CD4-positive, alpha-beta T cell treated with Interleukin-6 for 4 hours (primary cell): Measurements from ENCODE around the gene USP4.
"Not testable (repeated sequence)": the region's sequence is repeated elsewhere in the genome, so short reads cannot be mapped to it uniquely, and the experiment has no call there.

Source experiments
- DNase-seq: peaks from one replicate; pipeline ENCODE4 v3.0.0-alpha.2; 2020; ENCODE audit warnings: mixed read lengths

USP4 gene

DNA sequence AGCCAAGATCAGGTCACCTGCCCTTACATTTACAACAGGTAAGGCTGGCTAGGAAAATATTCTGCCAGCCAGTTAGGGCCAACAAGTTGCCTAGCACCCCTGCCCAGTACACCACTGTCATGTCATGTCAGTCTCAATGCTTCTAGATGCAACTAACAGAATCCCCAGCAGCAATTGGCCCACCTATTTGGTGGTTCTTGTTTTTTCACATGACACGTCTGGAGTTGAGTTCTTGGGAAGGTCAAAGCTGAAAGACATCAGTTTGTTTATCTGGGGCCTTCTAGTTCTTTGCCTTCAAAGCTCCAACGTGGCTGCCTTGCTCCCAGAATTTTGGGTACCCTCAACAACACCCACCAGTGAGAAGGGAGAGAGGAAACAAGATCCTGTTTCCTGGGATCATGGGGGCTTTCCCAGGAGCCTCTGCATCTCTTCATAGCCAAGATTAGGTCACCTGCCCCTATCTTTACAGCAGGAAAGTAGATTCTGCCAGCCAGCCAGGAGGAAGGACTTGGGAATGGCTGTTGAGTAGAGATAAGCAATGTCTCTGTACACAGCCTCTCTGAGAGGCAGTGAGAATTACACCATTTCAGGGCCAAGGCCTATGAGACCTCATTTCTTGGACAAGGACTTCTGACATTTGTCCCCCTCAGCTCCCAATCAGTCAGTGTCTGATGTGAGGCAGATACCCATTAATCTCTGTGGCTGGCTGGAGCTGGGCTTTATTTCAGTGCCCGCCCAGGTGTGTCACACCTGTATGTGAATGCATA lies 9.7 kb upstream of the USP4 start:
- DNase-seq = no peak

DNA sequence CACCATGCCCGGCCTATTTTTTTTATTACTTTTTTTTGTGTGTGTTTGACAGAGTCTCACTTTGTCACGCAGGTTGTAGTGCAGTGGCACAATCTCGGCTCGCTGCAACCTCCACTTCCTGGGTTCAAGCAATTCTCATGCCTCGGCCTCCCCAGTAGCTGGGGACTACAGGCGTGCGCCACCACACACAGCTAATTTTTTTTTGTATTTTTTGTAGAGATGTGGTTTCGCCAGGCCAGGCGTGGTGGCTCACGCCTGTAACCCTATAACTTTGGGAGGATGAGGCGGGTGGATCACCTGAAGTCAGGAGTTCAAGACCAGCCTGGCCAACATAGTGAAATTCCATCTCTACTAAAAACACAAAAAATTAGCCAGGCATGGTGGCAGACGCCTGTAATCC lies 8.5 kb upstream of the USP4 start:
- not testable (repeated sequence) for DNase-seq

DNA sequence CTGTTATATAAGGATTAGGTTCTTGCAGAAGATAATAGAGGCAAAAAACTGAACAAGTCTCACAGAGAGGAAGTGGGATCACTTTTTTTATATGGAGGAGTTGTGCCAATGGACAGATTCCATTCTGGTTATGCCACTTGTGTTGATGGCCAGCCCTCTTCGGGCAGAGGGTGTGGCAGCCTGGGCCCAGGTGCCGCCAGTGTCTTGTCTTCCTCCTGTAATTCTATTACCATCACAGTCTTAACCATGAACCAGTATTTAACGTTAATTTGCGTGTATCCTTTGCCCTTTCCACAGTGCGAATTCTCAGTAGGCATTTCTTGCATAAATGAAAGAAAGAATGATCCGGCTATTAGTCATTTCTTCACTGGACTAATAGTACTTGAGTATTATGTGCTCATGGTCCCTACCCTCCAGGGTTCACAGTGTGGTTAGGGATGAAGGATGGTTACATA lies 7.0 kb upstream of the USP4 start:
- DNase-seq = no peak

DNA sequence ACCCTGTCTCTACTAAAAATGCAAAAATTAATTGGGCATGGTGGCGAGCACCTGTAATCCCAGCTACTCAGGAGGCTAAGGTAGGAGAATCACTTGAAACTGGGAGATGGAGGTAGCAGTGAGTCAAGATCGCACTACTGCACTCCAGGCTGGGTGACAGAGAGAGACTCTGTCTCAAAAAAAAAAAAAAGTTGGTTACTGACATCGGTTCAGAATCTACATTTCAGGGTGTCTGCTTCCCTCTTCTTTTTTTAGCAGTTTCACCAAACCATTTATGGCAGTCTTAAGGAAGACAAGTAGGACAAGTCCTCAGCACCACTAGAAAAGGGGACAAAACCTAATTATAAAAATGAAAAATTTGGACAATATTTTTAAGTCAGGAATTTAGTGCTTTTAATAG lies 3.3 kb upstream of the USP4 start:
- no peak for DNase-seq

DNA sequence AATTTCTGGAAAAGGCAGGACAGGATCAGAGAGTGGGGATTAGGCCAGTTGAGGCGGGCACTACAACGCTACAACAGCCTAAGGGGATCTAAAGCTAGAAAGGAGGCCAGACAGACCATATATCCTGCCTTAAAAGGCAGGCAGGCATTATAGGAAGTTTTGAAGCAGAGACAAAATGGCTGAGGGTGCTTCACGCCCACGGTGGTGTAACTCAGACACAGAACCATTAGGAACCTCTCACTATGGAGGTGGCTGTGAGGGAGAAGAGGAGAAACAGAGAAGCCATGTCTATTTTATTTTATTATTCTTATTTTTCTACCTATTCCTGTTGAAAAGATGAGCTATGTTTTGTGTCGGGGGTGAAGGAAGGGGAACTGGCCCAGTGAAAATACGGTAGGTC lies 2.1 kb upstream of the USP4 start:
- DNase-seq = no peak

DNA sequence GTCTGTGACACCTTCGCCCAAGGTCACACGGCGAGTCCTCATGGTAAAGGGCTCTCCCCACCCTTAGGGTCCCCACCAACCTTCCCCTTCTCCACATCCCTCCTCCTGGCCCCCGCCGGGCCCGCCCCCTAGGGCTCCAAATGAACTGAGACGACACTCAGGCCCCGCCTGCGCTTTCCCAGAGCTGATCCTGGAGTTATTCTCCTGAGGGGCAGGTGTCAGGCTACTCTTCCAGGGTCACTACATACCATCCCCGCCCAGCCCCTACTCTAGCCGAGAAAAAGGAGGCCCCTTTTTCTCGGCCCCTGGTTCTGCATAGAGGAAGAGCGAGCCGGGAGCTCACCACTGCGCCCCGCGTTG lies 292 bp downstream of the USP4 start:
- no peak for DNase-seq

DNA sequence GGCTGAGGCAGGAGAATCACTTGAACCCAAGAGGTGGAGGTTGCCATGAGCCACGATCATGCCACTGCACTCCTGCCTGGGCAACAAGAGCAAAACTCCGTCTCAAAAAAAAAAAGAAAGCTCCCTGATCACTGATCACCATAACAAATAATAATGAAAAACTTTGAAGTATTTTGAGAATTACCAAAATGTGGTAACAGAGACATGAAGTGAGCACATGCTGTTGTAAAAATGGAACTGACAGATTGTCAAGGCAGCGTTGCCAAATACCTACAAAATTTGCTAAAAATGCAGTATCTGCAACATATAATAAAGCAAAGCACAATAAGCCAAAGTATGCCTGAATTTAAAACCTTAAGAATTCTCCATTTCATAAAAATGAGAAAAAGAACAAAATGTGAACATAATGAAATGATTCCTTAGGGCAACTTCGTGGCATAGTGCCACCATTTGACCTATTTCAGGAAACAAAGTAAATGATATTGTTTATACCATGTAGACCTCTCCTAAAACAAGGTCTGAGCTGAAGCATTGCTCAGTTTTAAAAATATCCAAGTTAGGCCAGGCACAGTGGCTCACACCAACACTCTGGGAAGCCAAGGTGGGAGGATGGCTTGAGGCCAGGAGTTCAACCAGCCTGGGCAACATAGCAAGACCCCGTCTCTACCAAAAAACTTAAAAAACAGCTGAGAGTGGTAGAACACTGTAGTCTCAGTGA lies 5.8 kb downstream of the USP4 start:
- no peak for DNase-seq

DNA sequence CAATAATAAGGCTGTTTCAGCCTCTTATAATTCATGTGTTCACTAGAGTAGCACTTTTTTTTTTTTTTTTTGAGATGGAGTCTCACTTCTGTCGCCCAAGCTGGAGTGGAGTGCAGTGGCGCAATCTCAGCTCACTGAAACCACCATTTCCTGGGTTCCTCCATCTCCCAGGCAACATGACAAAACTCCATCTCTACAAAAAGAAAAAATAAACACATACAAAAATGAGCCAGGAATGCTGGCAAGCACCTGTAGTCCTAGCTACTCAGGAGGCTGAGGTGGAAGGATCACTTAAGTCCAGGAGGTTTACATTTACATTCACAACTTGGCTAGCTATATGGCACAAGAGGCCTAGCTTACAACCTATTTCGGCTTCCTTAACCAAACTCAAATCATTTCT lies 6.8 kb downstream of the USP4 start:
- peak; percentile 38 for DNase-seq

DNA sequence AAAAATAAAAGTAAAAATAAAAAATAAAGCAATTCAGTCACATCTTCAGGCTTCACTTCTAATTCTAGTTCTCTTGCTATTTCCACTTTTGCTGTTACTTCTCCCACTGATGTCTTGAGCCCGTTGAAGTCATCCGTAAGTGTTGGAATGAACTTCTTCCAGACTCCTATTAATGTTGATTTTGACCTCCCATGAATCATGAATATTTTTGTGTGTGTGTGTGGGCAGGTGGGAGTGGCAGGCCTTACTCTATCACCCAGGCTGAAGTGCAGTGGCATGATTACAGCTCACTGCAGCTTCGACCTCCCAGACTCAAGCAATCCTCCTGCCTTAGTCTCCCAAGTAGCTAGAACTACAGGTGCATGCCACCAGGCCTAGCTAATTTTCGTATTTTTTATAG lies 10.7 kb downstream of the USP4 start:
- DNase-seq = no peak

DNA sequence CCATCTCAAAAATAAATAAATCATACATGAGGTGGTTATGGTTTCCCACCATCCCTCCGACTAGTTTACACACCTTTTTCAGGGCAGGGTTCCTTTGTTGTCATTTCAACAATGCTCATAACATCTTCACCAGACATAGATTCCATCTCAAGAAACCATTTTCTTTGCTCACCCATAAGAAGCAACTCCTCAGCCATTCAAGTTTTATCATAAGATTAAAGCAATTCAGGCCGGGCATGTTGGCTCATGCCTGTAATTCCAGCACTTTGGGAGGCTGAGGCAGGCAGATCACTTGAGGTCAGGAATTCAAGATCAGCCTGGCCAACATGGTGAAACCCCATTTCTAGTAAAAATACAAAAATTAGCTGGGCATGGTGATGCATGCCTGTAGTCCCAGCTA lies 11.5 kb downstream of the USP4 start:
- not testable (repeated sequence) for DNase-seq

DNA sequence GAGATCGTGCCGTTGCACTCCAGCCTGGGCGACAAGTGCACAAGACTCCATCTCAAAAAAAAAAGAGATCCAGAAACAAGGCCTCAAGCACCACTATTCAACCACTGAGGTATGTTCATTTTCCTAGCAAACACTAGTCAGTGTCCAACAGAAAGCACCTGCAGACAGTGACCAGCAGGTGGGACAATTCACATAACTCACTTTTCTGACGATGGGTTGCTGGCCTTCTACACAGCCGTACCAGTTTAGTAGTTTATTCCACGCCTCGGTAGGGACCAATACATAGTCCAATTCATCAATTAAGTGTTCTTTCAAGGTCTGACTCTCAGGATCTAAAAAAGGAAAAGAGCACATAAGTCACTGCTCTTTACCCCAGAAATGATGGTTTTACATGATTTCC lies 12.4 kb downstream of the USP4 start:
- no peak for DNase-seq

DNA sequence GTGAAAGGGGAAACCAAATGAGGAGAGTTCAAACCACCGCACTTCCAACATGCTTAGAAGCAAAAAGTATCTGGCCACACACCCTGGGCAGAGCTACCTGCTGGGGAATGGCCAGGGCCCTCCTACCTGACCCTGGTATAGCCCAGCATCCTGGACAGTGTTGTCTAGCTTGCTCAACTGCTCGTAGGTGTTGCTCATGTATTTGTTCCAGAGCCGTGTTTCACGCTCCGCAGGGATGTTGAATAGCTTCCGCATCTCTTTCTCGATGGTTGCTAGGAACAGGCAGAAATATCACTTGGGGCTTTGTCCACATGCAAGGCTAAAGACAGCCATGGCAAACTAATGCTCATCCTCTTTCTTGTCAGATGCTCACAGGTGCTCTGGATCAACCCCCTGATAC lies 15.1 kb downstream of the USP4 start:
- no peak for DNase-seq

DNA sequence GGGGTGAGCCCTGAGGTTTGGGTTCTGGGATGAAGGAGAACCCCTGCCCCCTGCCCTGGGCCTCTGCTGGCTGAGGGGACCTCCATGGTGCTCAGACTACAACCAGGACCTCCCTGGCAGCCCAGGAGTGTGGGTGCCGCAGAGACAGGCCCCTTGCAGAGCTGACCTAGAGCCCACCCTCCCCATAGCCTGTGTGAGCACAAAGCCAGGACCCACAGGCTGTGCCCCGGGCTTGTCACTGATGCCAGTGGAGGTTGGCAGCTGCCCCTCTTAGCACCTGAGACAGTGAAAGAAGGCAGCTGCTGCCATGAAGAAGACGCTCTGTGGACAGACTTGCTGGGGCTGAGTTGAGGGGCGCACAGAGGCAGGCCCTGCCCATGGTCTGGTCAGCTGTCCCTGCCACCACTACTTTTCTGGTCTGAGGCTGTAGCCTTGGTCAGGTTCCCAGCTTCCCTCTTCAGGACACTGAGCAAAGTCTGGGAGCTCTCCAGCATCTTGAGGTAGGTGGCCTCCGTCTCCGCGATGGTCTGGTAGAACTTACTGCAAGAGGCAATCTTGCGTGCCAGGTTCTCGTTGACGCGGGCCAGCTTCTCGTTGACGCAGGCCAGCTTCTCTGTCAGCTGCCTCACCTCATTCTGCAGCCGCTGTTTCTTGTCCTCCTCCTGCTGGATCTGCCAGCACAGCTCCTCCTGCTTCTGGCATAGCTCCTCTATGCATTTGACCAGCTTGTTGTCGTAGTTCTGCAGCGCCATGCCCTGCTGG lies 23.0 kb downstream of the USP4 start:
- DNase-seq = no peak

DNA sequence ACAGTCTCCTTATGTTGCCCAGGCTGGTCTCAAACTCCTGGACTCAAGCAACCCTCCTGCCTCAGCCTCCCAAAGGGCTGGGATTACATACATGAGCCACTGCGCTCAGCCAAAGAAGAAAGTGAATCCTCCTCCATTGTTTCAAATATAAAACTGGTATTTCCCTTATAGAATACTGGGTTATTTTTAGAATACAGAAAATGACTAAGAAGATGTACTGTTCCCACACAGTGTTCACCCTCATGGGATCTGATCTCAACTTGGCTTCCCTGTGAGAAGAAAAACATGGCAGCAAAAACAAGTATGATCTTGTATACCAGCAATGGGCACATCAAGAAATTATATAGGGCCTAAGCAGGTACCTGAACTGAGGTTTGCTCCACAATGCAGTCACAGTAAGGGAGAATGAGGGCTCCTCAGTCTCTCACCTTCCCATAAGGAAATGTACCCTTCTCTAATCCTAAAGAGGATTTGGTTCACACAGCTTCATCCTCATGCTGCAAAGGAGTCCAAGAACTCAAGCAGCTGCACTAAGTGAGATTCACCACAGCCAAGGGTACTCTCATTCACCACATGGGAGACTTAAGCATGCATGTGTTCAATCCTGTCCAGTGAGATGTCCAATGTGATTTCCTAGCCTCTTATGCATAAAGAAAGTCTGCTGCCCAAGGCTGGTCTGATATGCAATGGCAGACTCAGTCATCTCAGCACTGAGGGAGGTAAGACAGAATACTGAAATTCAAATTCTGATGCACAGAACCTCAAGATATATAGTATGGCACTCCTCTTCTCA lies 25.8 kb downstream of the USP4 start:
- DNase-seq = no peak

DNA sequence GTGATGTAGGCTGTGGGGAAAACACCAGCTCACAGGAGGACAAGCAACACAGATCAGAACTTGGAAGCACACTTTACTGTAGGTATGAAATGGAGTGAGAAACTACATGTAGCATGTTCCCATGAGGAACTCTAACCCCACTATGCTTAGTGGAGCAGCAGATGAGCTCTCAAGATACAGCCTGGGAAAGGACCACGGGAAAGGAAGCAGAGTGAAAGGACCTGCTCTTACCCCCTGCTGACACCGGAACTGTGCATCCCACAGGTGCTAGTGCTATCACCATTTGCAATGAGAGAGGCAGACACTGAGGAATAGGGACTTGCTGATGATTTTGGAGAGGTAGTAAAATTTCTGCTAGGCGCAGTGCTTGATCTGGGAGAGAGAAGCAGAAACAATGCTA lies 28.6 kb downstream of the USP4 start:
- no peak for DNase-seq

DNA sequence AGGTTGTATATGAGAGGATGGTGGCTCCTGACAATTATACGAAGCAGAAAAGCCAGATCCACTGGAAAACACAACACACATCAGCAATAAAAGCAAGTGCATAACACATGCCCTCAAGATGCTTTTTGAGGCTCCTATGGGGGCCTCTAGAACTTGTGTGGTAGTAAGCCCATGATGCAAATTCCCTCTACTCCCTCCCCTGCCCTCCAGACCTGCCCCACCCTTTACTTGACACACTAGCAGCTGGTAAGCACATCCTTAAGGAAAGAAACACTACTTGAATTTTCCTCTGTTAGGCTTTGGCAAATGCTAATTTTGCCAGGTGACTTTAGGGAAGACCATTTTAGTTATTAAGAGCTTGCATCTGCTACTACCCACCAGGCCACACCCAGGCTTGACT lies 29.2 kb downstream of the USP4 start:
- no peak for DNase-seq

DNA sequence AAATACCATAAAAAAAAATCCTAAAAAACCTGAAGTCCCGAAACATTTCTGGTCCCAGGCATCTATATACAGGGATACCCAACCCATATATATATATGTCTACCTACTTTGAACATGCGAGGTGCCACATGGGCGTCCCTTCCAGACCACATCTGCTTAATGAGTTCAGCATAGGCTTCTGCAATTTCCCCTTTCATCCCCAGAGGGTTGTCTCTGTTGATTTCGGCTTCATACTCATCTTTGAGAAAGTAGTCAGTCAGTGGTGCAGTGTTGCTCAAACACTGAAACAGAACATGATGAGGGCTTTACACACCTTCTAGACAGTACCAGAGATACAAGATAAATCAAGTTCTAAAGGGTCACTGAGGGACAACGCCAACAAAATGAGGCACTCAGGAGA lies 34.2 kb downstream of the USP4 start:
- DNase-seq = no peak

DNA sequence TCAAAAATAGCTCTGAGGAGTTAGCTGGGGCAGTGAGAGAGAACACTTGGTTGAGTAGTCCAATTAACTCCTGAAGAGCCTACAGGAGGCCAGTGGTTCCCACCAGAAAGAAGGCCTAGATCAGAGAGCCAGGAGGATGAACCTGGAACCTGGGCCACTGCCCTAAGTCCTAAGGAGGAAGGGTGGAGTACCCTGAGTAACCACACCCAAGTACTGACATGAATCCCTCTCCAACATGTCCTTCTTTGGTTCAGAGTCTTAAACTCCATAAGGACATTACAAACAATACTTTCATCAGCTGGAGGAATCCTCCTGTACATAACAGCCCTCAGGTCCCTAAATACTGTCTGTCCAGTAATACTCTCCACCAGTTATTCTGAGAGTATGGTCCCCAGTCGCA lies 37.2 kb downstream of the USP4 start:
- no peak for DNase-seq

DNA sequence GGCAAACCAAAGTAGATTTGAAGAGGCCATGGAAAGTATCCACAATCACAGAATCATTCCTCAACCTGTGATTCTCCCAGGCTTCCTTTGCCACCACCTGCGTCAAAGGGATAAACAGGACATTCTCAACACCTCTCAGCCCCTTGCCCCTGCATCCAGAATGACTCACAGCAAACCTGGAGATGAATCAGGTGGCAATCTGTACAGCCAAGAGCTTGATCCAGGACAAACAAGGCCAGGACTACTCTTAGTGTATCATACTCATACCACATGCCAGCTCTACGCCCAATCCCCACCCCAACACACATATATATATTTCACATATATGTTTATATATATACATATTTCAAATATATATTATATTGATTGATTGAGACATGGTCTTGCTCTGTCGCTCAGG lies 39.3 kb downstream of the USP4 start:
- DNase-seq = no peak

DNA sequence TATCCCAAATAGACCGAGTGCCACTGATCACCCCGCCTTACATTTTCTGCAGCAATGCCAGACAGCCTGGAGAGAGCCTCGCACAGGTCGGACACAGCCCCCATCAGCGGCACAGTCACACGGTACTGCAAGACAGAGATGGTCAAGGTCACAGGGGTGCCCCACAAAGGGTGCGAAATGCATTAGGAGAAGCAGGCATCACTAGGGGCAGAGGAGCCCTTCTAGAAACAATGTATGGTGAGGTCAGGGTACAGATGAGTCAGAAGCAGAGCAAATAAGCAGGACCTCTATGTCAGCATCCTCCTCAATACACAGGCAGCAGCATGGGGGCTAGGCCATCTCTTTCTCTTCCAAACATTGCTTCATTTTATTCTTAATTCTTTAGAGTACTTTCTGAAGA lies 41.3 kb downstream of the USP4 start:
- DNase-seq = no peak

DNA sequence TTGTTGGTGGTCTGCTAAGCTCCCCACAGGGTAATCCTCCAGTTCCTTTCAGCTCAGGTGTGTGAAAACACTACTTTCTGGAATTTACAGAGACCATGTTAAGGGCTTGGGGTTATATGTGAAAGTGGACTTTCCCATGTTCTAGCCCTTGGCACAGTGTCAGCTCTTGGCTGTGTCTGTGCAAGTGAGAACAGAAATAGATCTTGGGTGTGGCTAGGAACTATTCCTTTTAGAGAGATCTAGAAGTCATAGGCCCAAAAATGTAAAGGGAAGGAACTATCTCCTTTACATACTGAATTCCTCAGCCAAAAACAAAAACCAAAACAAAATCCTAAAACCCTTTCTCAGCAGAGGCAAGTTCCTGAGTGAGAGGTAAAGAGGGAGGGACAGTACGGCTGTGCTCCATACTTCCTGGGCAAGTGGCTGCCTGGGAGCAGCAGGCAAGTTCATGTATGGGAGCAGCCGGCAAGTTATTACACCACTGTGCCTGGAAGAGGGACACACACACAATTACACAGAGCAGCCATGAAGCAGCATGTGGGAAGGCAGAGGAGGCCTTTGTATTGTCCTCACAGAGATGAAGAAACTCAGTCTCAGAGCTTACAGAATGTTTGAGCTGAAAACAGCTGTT lies 43.0 kb downstream of the USP4 start:
- no peak for DNase-seq

DNA sequence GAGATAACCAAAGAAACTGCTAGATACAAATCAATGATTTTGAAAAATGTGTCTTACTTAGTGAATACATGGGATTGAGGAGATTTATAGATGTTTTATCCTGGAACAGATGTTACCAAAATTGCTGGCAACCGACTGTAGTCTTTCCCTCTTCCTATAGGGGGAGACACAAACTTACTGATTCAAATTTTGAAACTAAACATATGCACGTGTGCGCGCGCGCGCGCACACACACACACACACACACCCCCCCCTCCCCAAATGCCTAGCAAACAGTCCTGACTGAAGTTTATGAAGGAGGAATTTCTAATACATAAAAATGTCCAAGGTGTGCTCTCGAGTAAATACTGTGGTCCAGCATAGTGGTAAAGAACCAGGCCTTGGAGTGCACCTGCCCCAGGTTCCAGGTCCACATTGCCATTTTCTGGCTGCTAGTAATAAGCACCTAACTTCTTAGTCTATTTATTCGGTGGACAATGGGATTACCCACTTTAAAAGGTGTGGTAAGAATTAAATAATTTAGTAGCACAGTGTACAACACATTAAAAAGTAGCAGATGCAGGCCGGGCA lies 44.3 kb downstream of the USP4 start:
- peak; percentile 45 for DNase-seq
